HPDE6-E6E7 (cell line): ENCODE measurements around the gene ALKBH3.

Experiments
- DNase-seq: peaks from one replicate; pipeline ENCODE4 v3.0.0; 2011; ENCODE audit warnings: missing footprints; ENCODE audit errors: extremely low spot score

The ALKBH3 gene

GRCh38 chr11:43894546-43894945, 13.9 kb downstream of the ALKBH3 start:
- no peak for DNase-seq

GRCh38 chr11:43895601-43896000, 15.0 kb downstream of the ALKBH3 start:
- DNase-seq = no peak

- DNase-seq = no peak
Observed at GRCh38 chr11:43898574-43898973, 17.9 kb downstream of the ALKBH3 start.

GRCh38 chr11:43899094-43899493, 18.5 kb downstream of the ALKBH3 start:
- DNase-seq = no peak

- no peak for DNase-seq
Observed at GRCh38 chr11:43901551-43901950, 20.9 kb downstream of the ALKBH3 start.

- no peak for DNase-seq
Observed at GRCh38 chr11:43903078-43903477, 22.4 kb downstream of the ALKBH3 start.

- DNase-seq = no peak
Observed at GRCh38 chr11:43903969-43904368, 23.3 kb downstream of the ALKBH3 start.

GRCh38 chr11:43904742-43905535, 24.3 kb downstream of the ALKBH3 start:
- peak; percentile 28 for DNase-seq

- DNase-seq = no peak
Observed at GRCh38 chr11:43905813-43906241, 25.2 kb downstream of the ALKBH3 start.

GRCh38 chr11:43907028-43907975, 26.7 kb downstream of the ALKBH3 start:
- no peak for DNase-seq

- no peak for DNase-seq
Observed at GRCh38 chr11:43908191-43908590, 27.6 kb downstream of the ALKBH3 start.

GRCh38 chr11:43908683-43909082, 28.1 kb downstream of the ALKBH3 start:
- DNase-seq = no peak

GRCh38 chr11:43913829-43914380, 33.3 kb downstream of the ALKBH3 start:
- DNase-seq = no peak

- DNase-seq = no peak
Observed at GRCh38 chr11:43914466-43914865, 33.8 kb downstream of the ALKBH3 start.

- no peak for DNase-seq
Observed at GRCh38 chr11:43916621-43917020, 36.0 kb downstream of the ALKBH3 start.

- no peak for DNase-seq
Observed at GRCh38 chr11:43917851-43918250, 37.2 kb downstream of the ALKBH3 start.

GRCh38 chr11:43918662-43919061, 38.0 kb downstream of the ALKBH3 start:
- no peak for DNase-seq

- DNase-seq = no peak
Observed at GRCh38 chr11:43919852-43920597, 39.4 kb downstream of the ALKBH3 start.

GRCh38 chr11:43920598-43921419, 40.2 kb downstream of the ALKBH3 start:
- peak; percentile 98 for DNase-seq

GRCh38 chr11:43921561-43922294, 41.1 kb downstream of the ALKBH3 start:
- no peak for DNase-seq
